Right renal cortex interstitium (tissue), 3 donors: ENCODE data around the gene ITGAE. TPM values are rescaled to one million over a fixed set of nuclear protein-coding genes. Genes with fewer than 3 reads are reported as not detected.
"Not testable (repeated sequence)": the region's sequence is repeated elsewhere in the genome, so short reads cannot be mapped to it uniquely, and the experiment has no call there.

Experiments
- DNase-seq, 3 donors: peaks; one replicate each; pipeline ENCODE4 v3.0.0-alpha.2; 2013; ENCODE audit warnings: low read depth in 3 of 3, low spot score in 2 of 3
- polyA plus RNA-seq, 3 donors: library from polyadenylated mRNA; unstranded; fragments of 120-200 nt; gene quantifications; one replicate each; pipeline ENCODE4 v1.2.1, GENCODE V29; 2013; ENCODE audit not compliant: insufficient read length in 3 of 3

The ITGAE gene
- polyA plus RNA-seq, 3 donors: 37.4 to 40.9 (median 38.3) TPM

- no peak for DNase-seq
Measured at GRCh38 chr17:3735515-3735914, 65.5 kb downstream of the ITGAE start.

GRCh38 chr17:3734911-3735276 lies 66.1 kb downstream of the ITGAE start:
- not testable (repeated sequence) for DNase-seq

- DNase-seq: peak in 1 of 3 donors; percentile 37
Measured at GRCh38 chr17:3732210-3732621, 68.8 kb downstream of the ITGAE start.

DNA sequence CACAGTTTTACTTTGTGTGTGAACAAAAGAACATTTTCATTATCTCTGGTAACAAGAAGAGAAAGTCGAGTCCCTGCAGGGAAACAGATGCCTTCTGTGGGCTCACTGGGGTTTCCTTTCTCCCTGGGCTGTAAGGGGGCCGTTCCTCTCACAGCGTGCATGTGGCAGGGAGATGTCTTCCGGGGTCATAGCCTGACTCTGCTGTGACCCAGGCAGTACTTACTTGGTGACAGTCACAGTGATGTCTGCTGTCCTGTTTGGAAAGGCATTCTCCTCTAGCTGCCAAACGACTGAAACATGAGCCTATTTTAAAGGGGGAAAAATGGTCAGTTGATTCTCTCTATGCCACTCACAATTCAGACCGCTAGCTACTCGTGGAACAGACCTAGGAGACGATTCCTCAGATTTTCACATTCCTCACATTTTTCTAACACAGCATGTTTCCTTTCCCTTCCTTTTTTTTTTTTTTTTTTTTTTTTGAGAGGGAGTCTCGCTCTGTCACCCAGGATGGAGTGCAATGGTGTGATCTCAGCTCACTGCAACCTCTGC lies 70.0 kb downstream of the ITGAE start:
- DNase-seq: no peak

GRCh38 chr17:3729881-3730280 lies 71.1 kb downstream of the ITGAE start:
- no peak for DNase-seq

GRCh38 chr17:3728099-3728498 lies 72.9 kb downstream of the ITGAE start:
- not testable (repeated sequence) for DNase-seq

DNA sequence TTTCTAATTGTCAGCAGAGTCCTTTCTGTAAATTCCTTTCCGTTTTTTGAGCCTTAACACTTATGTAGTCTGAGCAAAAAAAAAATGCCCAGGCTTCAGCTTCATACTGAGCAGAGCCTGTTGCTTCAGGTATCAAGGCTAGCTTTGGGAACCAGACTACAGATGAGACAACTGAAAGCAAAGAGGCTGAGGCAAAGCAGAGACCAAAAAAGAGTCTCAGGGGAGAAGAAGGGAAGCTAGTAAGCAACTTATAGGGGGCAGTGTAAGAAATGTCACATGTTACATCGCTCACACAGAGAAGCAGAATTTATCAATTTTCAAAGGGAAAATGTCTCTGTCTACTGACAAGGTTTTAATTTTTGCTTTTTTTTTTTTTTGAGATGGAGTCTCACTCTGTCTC lies 73.9 kb downstream of the ITGAE start:
- no peak for DNase-seq

DNA sequence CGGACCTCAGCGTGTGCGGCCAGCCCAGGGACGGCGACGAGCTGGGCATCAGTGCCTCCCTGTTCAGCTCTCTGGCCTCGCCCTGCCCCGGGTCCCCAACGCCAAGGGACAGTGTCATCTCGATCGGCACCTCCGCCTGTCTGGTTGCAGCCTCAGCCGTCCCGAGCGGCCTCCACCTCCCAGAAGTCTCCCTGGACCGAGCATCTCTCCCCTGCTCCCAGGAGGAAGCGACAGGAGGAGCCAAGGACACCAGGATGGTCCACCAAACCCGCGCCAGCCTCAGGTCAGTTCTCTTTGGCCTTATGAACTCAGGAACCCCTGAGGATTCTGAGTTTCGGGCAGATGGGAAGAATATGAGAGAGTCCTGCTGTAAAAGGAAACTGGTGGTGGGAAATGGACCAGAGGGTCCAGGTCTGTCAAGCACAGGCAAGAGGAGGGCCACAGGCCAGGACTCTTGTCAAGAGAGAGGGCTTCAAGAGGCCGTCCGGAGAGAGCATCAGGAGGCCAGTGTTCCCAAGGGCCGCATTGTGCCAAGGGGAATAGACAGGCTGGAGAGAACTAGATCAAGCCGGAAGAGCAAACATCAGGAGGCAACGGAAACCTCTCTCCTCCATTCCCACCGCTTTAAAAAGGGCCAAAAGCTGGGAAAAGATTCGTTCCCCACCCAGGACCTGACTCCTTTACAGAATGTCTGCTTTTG lies 76.5 kb downstream of the ITGAE start:
- no peak for DNase-seq

GRCh38 chr17:3723556-3724377 lies 77.2 kb downstream of the ITGAE start, which contains the start of gene HASPIN:
HASPIN (plus strand) TSS chr17:3723903; CDS start chr17:3723936, 33 bp downstream.
- peak; percentile 76 to 88 (median 85) for DNase-seq

GRCh38 chr17:3723188-3723555 lies 77.8 kb downstream of the ITGAE start:
- no peak for DNase-seq

DNA sequence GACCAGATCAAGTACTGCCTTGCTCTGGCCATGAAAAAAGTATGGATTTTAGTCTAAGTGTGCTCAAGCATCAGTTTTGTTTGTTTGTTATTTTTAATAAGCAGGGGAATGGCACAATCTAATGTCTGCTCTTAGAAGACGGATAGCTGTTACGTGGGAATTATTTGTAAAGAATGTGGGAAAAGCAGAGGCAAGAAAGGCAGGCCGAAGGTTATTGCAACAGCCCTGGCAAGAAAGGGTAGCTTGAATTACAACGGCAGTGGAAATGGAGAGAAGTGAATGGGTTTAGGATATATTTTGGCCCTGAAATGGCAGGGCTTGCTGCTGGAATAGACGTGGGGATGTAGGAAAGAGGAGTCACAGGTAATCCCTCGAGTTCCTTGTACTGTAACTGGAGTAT lies 78.3 kb downstream of the ITGAE start:
- DNase-seq: no peak

GRCh38 chr17:3719265-3719664 lies 81.7 kb downstream of the ITGAE start:
- DNase-seq: no peak

DNA sequence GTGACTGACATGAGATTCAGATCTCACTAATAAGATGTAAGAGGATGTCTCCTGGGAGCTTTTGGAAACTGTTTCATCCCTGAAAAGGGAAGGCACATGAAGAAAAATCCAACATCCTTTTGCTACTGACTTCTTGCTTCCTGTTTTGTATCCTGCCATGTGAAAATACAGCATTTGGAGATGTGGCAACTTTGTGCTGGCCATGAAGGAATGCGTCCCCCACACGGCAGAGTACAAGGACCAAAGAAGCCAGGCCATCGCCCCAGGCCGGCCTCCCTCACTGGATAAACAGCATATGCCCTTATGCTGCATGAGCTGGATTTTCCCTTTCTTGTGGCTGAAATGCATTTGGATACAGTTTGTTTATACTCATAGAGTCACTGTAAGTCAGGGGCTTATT lies 82.8 kb downstream of the ITGAE start:
- DNase-seq: no peak

DNA sequence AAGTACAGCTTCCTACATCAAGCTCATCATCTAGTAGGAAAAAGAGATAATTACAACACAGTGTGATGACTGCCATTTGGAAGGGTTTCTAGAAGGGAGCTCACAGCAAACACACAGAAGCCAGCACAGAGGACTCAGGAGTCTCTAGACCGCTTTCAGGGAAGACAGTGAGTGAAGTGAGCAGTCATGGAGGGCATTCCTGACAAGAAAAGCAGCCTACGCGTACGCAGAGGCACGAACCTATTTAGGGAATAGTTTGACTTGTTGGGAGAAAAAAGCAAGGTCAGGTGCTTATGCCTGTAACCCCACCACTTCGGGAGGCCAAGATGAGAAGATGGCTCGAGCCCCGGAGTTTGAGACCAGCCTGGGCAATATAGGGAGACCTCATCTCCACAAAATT lies 85.7 kb downstream of the ITGAE start:
- DNase-seq: no peak

DNA sequence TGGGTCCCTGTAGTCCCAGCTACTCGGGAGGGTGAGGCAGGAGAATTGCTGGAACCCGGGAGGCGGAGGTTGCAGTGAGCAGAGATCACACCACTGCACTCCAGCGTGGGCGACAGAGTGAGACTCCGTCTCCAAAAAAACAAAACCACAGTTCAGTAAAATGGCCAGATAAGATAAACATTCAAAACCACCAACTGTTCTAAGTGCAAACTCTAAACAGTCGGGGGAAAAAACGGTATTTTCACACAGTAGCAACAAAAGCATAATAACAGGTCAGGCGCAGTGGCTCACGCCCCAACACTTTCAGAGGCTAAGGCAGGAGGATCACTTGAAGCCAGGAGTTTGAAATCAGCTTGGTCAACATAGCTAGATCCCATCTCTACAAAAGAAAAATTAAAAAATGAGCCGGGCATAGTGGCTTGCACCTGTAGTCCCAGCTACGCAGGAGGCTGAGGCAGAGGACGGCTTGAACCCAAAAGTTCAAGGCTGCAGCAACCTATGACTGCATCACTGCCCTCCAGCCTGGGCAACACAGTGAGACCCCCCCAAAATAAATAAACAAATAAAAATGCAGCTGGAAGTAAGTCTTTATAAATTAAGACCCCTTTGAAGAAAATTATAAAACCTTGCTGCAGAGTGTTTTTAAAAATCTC lies 88.1 kb downstream of the ITGAE start:
- DNase-seq: no peak

- no peak for DNase-seq
Measured at GRCh38 chr17:3710951-3711383, 90.0 kb downstream of the ITGAE start.

DNA sequence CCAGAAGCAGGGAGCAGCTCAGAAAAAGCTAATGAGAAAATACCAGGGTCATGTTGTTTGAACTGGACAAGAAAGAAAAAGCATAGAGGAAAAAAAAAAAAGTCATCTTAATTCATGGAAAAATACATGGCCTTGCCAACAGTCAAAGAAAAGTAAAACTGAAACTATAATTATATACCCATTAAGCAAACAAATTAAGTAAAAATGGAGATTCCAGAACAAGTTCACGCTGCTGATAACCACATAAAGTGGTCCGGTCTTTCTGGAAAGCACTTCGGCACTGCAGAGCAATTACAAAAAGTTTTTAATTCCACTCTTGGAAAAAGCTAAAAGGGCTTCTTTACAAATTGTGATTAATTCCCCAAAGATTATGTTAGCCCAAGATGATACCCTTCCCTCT lies 92.6 kb downstream of the ITGAE start:
- no peak for DNase-seq

GRCh38 chr17:3705718-3705984 lies 95.3 kb downstream of the ITGAE start:
- not testable (repeated sequence) for DNase-seq

DNA sequence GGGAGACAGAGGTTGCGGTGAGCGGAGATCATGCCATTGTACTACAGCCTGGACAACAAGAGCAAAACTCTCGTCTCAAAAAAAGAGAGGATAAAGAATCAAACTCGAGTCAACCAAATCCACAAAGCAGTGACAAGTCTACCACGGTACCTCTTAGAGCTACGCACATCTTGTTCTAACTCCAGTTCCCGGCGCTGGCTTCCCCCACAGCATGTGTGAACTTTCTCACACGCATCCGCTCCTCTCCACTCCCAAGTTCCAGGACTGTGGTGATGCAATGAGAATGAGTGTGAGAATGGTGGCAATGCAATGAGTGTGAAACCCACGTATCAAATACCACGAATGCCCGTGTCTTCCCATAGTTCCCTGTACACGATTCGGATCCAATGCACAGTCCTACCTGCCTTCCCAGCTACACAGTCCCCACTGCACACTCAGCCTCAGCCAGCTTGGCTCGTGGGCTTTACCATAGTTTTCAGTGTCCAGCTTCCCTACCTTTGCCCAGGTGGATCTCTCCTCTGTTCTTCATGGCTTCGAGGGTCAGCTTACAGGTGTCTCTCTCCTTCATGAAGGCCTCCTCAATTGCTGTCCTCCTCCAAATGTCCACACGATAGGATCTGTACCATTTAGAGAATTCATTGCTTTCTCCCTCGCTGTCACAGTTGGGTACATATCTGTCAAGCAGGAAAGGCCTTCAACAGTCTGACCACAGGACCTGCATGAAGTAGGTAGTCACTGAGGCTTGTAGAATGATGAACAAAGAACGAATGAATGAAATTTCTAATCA lies 95.9 kb downstream of the ITGAE start:
- no peak for DNase-seq

DNA sequence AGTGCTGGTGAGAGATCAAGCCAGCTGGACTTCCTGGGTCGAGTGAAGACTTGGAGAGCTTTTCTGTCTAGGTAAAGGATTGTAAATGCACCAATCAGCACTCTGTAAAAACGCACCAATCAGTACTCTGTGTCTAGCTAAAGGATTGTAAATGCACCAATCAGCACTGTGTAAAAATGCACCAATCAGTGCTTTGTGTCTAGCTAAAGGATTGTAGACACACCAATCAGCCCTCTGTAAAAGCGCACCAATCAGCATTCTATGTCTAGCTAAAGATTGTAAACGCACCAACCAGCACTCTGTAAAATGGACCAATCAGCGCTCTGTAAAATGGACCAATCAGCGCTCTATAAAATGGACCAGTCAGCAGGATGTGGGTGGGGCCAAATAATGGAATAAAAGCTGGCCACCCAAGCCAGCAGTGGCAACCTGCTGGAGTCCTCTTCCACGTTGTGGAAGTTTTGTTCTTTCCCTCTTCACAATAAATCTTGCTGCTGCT lies 98.9 kb downstream of the ITGAE start:
- DNase-seq: not testable (repeated sequence)

GRCh38 chr17:3699951-3700350 lies 101.0 kb downstream of the ITGAE start:
- DNase-seq: no peak
